DND-41 (cell line): Measurements from ENCODE around the gene WAPL.

Source experiments
- ATAC-seq: fragments of 200-7000 bp; cut with Tn5 transposase; 3 replicates; pipeline ENCODE4 v1.9.1; 2021; ENCODE audit warnings: low read depth; ENCODE audit not compliant: insufficient read depth
- DNase-seq: peaks from one replicate; pipeline ENCODE4 v3.0.0-alpha.2; 2020
- H2AFZ ChIP-seq: 2 replicates; pipeline ENCODE4 v1.6.0; 2012; ENCODE audit warnings: low read depth, low read length
- H3K27ac ChIP-seq: 2 replicates; pipeline ENCODE4 v1.5.1; 2012; ENCODE audit warnings: low read length, inconsistent platforms
- H3K27me3 ChIP-seq: fragments of 200-600 bp; sonication (generic); 2 replicates; pipeline ENCODE4 v1.6.0; 2012; ENCODE audit warnings: low read length, mild to moderate bottlenecking, inconsistent platforms; ENCODE audit not compliant: insufficient read depth, poor library complexity
- H3K36me3 ChIP-seq: 2 replicates; pipeline ENCODE4 v1.5.1; 2012; ENCODE audit warnings: low read length, inconsistent platforms; ENCODE audit not compliant: insufficient read depth
- H3K4me1 ChIP-seq: 2 replicates; pipeline ENCODE4 v1.5.1; 2012; ENCODE audit warnings: mild to moderate bottlenecking, low read length; ENCODE audit not compliant: insufficient read depth
- H3K4me2 ChIP-seq: 2 replicates; pipeline ENCODE4 v1.6.0; 2012; ENCODE audit warnings: mild to moderate bottlenecking, moderate library complexity, low read length, inconsistent platforms; ENCODE audit not compliant: insufficient read depth
- H3K4me3 ChIP-seq, 2 experiments: fragments of 200-600 bp in 1 of 2; shearing (Covaris generic) in 1 of 2; 2 replicates each; pipeline ENCODE4 v1.5.1; 2012 to 2016; ENCODE audit warnings: inconsistent platforms in 2 of 2, low read length in 2 of 2, mild to moderate bottlenecking in 2 of 2, low read depth in 1 of 2, moderate library complexity in 1 of 2
- H3K79me2 ChIP-seq: 2 replicates; pipeline ENCODE4 v1.6.0; 2012; ENCODE audit warnings: low read length, inconsistent platforms; ENCODE audit not compliant: insufficient read depth
- H3K9ac ChIP-seq: 2 replicates; pipeline ENCODE4 v1.6.0; 2012; ENCODE audit warnings: low read depth, mild to moderate bottlenecking, inconsistent platforms, low read length, moderate library complexity
- H3K9me3 ChIP-seq: 2 replicates; pipeline ENCODE4 v1.5.1; 2012; ENCODE audit warnings: low read length, moderate library complexity, mild to moderate bottlenecking, inconsistent platforms; ENCODE audit not compliant: insufficient read depth, severe bottlenecking
- H4K20me1 ChIP-seq: 2 replicates; pipeline ENCODE4 v1.6.0; 2012; ENCODE audit warnings: low read length; ENCODE audit not compliant: insufficient read depth
- CTCF ChIP-seq: IDR thresholded peaks from 2 replicates; pipeline ENCODE4 v1.5.1; 2012; ENCODE audit warnings: borderline replicate concordance, low read length, moderate library complexity, mild to moderate bottlenecking; ENCODE audit not compliant: poor library complexity, severe bottlenecking; ENCODE audit errors: extremely low read depth
- EZH2 ChIP-seq: IDR thresholded peaks from 3 replicates; pipeline ENCODE4 v1.6.1; 2012; ENCODE audit warnings: borderline replicate concordance, low read depth, mild to moderate bottlenecking, moderate library complexity, low read length, inconsistent platforms; ENCODE audit not compliant: severe bottlenecking

WAPL gene

GRCh38 chr10:86385806-86386205 lies 135.8 kb downstream of the WAPL start:
- Histone ChIP-seq H3K27me3 (peaks cover 13% of the 10 kb centered on the region), H3K9me3 (no peaks in the 10 kb centered on the region), H3K9ac (no peak overlapping the region), H3K79me2 (no peaks in the 10 kb centered on the region), H2AFZ (no peak overlapping the region), H4K20me1 (no peaks in the 10 kb centered on the region), H3K4me1 (no peaks in the 10 kb centered on the region), H3K27ac (no peak overlapping the region), H3K36me3 (no peaks in the 10 kb centered on the region), H3K4me3 (no peak overlapping the region), H3K4me2 (no peak overlapping the region)
- no peak for TF ChIP-seq CTCF
- no peak for TF ChIP-seq EZH2
- DNase-seq (no peak), ATAC-seq (no peak)
